ENCODE measurements around the gene PLEKHG7. TPM values are rescaled to one million over a fixed set of nuclear protein-coding genes. Genes with fewer than 3 reads are reported as not detected.

The PLEKHG7 gene
- total RNA-seq, 4 donors from 2014 or later: not detected

DNA sequence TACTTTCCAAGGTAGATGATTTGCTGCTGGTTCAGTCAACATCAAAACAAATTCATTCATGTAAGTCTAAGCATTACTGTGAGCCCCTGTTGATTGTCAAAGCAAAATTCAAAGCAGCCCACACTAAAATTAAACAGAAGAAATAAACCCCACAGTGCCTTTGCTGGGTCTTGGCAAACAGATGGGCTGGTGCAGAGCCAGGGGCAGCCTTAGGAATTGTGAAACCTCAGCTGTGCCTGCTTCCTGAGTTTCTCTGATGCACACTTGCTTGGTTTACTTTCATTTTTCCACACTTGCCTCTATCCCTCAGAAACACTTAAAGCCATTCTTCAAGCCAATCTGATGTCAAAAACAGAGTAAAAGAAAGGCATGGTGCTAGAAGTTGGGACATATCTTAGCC lies 6.6 kb upstream of the PLEKHG7 start:
- no peak overlapping the region for H3K4me3 ChIP-seq

DNA sequence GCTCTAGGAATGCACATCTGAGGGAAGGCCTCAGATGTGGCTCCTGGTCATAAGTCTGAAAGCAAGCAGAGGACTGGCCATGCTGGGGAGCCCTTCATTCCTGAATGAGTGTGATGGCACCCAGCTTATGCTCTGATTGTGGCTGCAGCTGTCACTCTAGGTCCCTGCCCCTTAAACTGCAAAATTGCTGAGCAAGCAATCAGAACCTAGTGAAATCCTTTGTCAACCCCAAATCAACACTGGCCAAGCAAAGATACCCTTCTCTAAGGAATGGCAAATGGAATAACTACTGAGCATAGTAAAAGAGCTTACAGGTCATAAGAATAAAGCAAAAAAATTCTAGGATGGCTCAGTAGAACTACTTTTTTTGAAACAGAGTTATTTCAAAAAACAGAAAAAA lies 4.3 kb upstream of the PLEKHG7 start:
- Histone ChIP-seq H3K4me1 (no peaks in the 10 kb centered on the region), H3K27me3 (no peaks in the 10 kb centered on the region), H3K27ac (no peak overlapping the region), H3K36me3 (no peaks in the 10 kb centered on the region), H3K9me3 (no peaks in the 10 kb centered on the region), H3K4me3 (no peak overlapping the region)
- ATAC-seq: no peak
- TF ChIP-seq POLR2A (IDR thresholded peaks at IDR 0.05) (no peak), POLR2AphosphoS5 (IDR thresholded peaks at IDR 0.05) (no peak), EP300 (IDR thresholded peaks at IDR 0.05) (no peak)
- TF ChIP-seq, protein P1, sequence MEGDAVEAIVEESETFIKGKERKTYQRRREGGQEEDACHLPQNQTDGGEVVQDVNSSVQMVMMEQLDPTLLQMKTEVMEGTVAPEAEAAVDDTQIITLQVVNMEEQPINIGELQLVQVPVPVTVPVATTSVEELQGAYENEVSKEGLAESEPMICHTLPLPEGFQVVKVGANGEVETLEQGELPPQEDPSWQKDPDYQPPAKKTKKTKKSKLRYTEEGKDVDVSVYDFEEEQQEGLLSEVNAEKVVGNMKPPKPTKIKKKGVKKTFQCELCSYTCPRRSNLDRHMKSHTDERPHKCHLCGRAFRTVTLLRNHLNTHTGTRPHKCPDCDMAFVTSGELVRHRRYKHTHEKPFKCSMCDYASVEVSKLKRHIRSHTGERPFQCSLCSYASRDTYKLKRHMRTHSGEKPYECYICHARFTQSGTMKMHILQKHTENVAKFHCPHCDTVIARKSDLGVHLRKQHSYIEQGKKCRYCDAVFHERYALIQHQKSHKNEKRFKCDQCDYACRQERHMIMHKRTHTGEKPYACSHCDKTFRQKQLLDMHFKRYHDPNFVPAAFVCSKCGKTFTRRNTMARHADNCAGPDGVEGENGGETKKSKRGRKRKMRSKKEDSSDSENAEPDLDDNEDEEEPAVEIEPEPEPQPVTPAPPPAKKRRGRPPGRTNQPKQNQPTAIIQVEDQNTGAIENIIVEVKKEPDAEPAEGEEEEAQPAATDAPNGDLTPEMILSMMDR (IDR thresholded peaks at IDR 0.05): no peak

More for the DNA sequence above, 6.6 kb upstream of the PLEKHG7 start:
- no peaks in the 10 kb centered on the region for H3K9me3 ChIP-seq
- ATAC-seq: no peak
- no peaks in the 10 kb centered on the region for H3K27me3 ChIP-seq
- no peak overlapping the region for H3K27ac ChIP-seq
- TF ChIP-seq POLR2AphosphoS5 (IDR thresholded peaks at IDR 0.05): no peak
- TF ChIP-seq EP300 (IDR thresholded peaks at IDR 0.05): no peak
- no peak for TF ChIP-seq POLR2A (IDR thresholded peaks at IDR 0.05)
- TF ChIP-seq, protein P1 (IDR thresholded peaks at IDR 0.05): no peak
- H3K36me3 ChIP-seq: no peaks in the 10 kb centered on the region
- H3K4me1 ChIP-seq: no peaks in the 10 kb centered on the region

DNA sequence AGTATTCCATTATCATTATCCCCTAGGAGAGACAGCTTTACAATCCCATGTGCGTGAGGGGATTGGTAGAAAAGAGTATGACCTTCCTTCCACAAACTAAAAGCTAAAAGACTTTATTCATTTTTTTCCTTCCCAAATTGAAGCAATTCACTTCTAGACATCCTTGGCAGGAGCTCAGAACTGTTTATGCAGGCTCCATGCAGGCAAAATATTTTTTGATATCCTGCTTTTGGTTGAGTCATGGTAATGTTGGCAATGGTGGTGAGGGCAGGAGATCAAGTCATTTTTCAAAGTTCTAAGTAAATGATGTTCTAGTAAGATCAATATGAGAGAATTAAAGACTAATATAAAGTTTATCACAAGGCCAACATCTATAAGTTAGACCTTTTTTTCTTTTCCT lies 1.3 kb upstream of the PLEKHG7 start:
- no peak overlapping the region for H3K27ac ChIP-seq
- H3K4me1 ChIP-seq: no peaks in the 10 kb centered on the region
- no peak overlapping the region for H3K4me3 ChIP-seq
- H3K36me3 ChIP-seq: no peaks in the 10 kb centered on the region
- no peaks in the 10 kb centered on the region for H3K27me3 ChIP-seq
- TF ChIP-seq POLR2A (IDR thresholded peaks at IDR 0.05): no peak
- ATAC-seq: no peak
- H3K9me3 ChIP-seq: no peaks in the 10 kb centered on the region
- WGBS, 2 donors (ENCODE audit: low coverage in 1 of 2): 57 to 91% methylated on average over 1 of the region's 1 CpG

DNA sequence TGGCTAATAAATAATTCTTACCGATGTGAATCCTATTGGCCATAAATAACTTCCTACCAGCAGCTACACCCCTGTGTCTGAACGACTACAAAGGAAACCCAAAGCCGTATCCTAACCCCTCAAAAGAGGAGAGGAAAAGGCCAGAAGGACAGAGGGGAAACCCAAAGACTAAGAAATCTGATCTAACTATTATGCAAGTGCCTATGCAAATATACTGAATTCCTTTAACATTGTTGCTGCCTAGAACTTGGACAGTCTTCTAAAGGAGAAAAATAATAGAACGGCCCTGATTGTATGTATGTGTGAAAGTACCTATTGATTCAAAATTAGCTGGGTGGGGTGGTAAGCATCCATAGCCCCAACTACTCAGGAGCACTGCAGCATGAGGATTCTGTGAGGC lies 997 bp downstream of the PLEKHG7 start:
- Histone ChIP-seq H3K36me3 (no peaks in the 10 kb centered on the region), H3K4me3 (no peak overlapping the region), H3K4me1 (no peaks in the 10 kb centered on the region), H3K27ac (no peak overlapping the region), H3K27me3 (no peaks in the 10 kb centered on the region), H3K9me3 (no peaks in the 10 kb centered on the region)
- ATAC-seq: no peak
- 84 to 90% methylated on average over 2 to 4 of the region's 4 CpGs for WGBS, 2 donors (ENCODE audit: low coverage in 1 of 2)
- TF ChIP-seq, protein P1 (IDR thresholded peaks at IDR 0.05): no peak
- TF ChIP-seq POLR2A (IDR thresholded peaks at IDR 0.05): no peak
- no peak for TF ChIP-seq POLR2AphosphoS5 (IDR thresholded peaks at IDR 0.05)
- no peak for TF ChIP-seq EP300 (IDR thresholded peaks at IDR 0.05)

DNA sequence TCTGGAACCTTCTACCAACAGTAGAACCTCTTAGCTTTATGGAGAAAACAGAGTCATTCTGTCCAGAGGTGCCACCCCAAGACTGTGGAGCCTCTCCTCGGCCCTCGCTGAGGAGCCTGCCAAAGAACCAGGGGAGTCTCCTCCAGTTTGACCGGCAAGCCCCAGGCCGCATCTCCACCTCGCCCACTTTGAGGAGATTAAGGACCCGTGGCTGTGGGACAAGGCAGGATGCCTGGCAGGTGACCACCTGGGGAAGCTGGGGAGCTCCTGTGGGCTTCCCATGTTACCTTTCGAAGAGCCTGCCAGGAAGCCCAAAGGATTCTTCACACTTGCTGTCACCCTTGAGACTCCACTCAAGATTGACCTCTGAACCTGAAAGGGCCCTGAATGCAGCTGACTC lies 3.8 kb downstream of the PLEKHG7 start:
- H3K4me1 ChIP-seq: no peaks in the 10 kb centered on the region
- H3K9me3 ChIP-seq: no peaks in the 10 kb centered on the region
- ATAC-seq: no peak
- no peak overlapping the region for H3K27ac ChIP-seq
- WGBS, 2 donors (ENCODE audit: low coverage in 1 of 2): 90% methylated on average over 2 of the region's 7 CpGs; no CpG with 5 or more reads in 1 of the 2 donors
- no peaks in the 10 kb centered on the region for H3K27me3 ChIP-seq
- H3K36me3 ChIP-seq: no peaks in the 10 kb centered on the region
- TF ChIP-seq POLR2AphosphoS5 (IDR thresholded peaks at IDR 0.05) (no peak), POLR2A (IDR thresholded peaks at IDR 0.05) (no peak), EP300 (IDR thresholded peaks at IDR 0.05) (no peak)
- TF ChIP-seq, protein P1 (IDR thresholded peaks at IDR 0.05): no peak
- H3K4me3 ChIP-seq: no peak overlapping the region

DNA sequence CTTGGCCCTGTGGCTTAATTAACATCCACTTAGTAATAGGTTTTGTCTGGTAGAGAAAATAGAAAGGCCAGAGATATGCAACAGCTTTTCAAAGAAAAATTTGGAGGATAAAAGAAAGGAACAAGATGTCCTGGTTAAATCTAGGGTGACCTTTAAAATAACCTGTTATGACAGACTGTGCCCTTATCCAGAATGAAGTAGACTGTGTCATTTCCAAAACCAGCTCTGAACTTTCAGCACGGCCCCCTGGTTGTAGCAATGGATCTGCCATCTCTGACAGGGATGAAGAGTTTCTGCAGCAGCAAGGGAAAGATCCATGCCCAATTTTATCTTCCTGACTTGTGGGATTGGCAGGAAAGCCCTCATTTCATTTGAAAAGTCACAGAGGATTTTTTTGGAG lies 5.1 kb downstream of the PLEKHG7 start:
- Histone ChIP-seq H3K27me3 (no peaks in the 10 kb centered on the region), H3K4me3 (no peak overlapping the region), H3K9me3 (no peaks in the 10 kb centered on the region), H3K4me1 (no peaks in the 10 kb centered on the region), H3K27ac (no peak overlapping the region), H3K36me3 (no peaks in the 10 kb centered on the region)
- TF ChIP-seq, protein P1 (IDR thresholded peaks at IDR 0.05): no peak
- TF ChIP-seq POLR2A (IDR thresholded peaks at IDR 0.05): no peak
- no peak for ATAC-seq
- 36% methylated on average over 1 of the region's 1 CpG; no CpG with 5 or more reads in 1 of the 2 donors for WGBS, 2 donors (ENCODE audit: low coverage in 1 of 2)
